Natural killer cell (primary cell): Measurements from ENCODE around the gene CLINT1. TPM values are rescaled to one million over a fixed set of nuclear protein-coding genes. Genes with fewer than 3 reads are reported as not detected.

Experiments used
- ATAC-seq, 3 donors: fragments of 150-1000 bp in 2 of 3; fragments of 200-7000 bp in 1 of 3; cut with Tn5 transposase; 1 replicate in 1 of 3; 2 replicates in 2 of 3; pipeline ENCODE4 v1.10.0; 2021; ENCODE audit warnings: mild to moderate bottlenecking in 2 of 3, moderate library complexity in 2 of 3
- DNase-seq, 2 donors: peaks; one replicate each; pipeline versions ENCODE4 v3.0.0 to v3.0.0-alpha.2; 2013 to 2021; ENCODE audit warnings: mixed read lengths in 1 of 2
- H3K27ac ChIP-seq: one replicate; pipeline ENCODE4 v1.5.1; 2013; ENCODE audit warnings: mild to moderate bottlenecking, low read length
- H3K27me3 ChIP-seq: one replicate; pipeline ENCODE4 v1.6.1; 2013; ENCODE audit warnings: low read length; ENCODE audit not compliant: control insufficient read depth, insufficient read depth
- H3K36me3 ChIP-seq: one replicate; pipeline ENCODE4 v1.6.1; 2013; ENCODE audit warnings: low read length; ENCODE audit not compliant: control insufficient read depth, insufficient read depth
- H3K4me1 ChIP-seq: one replicate; pipeline ENCODE4 v1.6.1; 2013; ENCODE audit warnings: low read length; ENCODE audit not compliant: control insufficient read depth, insufficient read depth
- H3K4me3 ChIP-seq: one replicate; pipeline ENCODE4 v1.5.1; 2013; ENCODE audit warnings: low read length
- H3K9me3 ChIP-seq: one replicate; pipeline ENCODE4 v1.6.1; 2013; ENCODE audit warnings: low read length; ENCODE audit not compliant: control insufficient read depth, insufficient read depth
- H3K27ac Mint-ChIP-seq, 2 donors: one replicate each; pipeline ENCODE4 v1.8.0; 2022; ENCODE audit warnings: mild to moderate bottlenecking in 2 of 2, mixed read lengths in 2 of 2, moderate library complexity in 1 of 2
- H3K27me3 Mint-ChIP-seq, 2 donors: one replicate each; pipeline ENCODE4 v1.8.0; 2022; ENCODE audit warnings: low read depth in 2 of 2, mixed read lengths in 2 of 2
- H3K36me3 Mint-ChIP-seq: one replicate; pipeline ENCODE4 v1.8.0; 2022; ENCODE audit warnings: mixed read lengths
- H3K4me1 Mint-ChIP-seq, 2 donors: one replicate each; pipeline ENCODE4 v1.8.0; 2022; ENCODE audit warnings: mixed read lengths in 2 of 2
- H3K4me3 Mint-ChIP-seq: one replicate; pipeline ENCODE4 v1.8.0; 2022; ENCODE audit warnings: mild to moderate bottlenecking, moderate library complexity, mixed read lengths
- H3K9me3 Mint-ChIP-seq, 2 donors: one replicate each; pipeline ENCODE4 v1.8.0; 2022; ENCODE audit warnings: mixed read lengths in 2 of 2
- WGBS: methylation state at CpG from one replicate; pipeline ENCODE4 v1.1.7; 2013; ENCODE audit warnings: missing lambda C conversion rate; ENCODE audit not compliant: insufficient coverage; 5-methylcytosine and 5-hydroxymethylcytosine counted together
- intact Hi-C: fragments of 100-400 bp; cut with micrococcal nuclease; formaldehyde crosslinking; loops from one replicate; pipeline ENCODE4 v1.14.2; 2022
- total RNA-seq, 4 donors: library from RNA; stranded (reverse); fragments of 120-200 nt in 1 of 4; gene quantifications; one replicate each; pipeline versions ENCODE4 v1.2.3 to v1.2.4, GENCODE V29; 2013 to 2022
- TF ChIP-seq, protein P1 (sequence below): fragments of 200-600 bp; IDR thresholded peaks from one replicate; pipeline ENCODE4 v1.8.0; 2022; ENCODE audit warnings: antibody characterized with exemption

CLINT1 gene
- total RNA-seq, 3 donors from 2014 or later (not counting 1 experiment from before 2014, with no cell fraction given): 111 to 156 (median 132) TPM

DNA sequence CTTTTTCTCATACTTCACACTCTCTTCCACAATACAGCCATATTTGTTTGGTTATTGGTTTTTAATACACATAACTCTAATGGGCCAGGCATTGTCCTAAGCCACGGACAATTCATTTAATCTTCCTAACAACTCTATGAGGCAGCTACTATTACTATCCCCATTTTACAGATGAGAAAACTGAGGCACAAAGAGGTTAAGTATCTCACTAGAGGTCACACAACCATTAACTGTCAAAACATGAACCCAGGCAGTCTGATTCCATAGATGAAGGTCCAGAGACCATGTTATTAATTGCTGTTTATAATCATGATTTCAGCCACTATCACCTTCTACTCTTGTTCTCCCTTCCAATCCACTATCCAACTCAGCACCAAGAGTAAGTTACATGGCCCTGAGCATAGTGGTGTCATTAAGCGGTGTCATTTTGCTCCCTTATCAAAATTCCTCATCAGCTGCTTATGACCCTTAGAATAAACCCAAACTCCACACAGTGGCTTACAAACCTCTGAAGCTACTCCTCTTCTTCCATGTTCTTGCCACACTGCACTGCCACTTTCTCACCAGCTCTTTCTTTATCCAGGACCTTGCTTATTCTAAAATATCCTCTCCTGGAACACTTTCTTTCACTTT lies 22.7 kb downstream of the CLINT1 start:
- H3K4me1 ChIP-seq: peaks cover 3% of the 10 kb centered on the region
- 94% methylated on average over 2 of the region's 2 CpGs for WGBS
- DNase-seq (no peak), ATAC-seq (no peak)
- Mint-ChIP-seq H3K36me3 (no peaks in the 10 kb centered on the region), H3K27ac (peak overlapping the region; percentile 3 to 31), H3K4me3 (no peak overlapping the region), H3K9me3 (no peaks in the 10 kb centered on the region), H3K27me3 (no peaks in the 10 kb centered on the region), H3K4me1 (peaks cover 51 to 59% of the 10 kb centered on the region in 2 donors)
- no peaks in the 10 kb centered on the region for H3K9me3 ChIP-seq
- no peak overlapping the region for H3K4me3 ChIP-seq
- H3K36me3 ChIP-seq: no peaks in the 10 kb centered on the region
- H3K27me3 ChIP-seq: no peaks in the 10 kb centered on the region
- intact Hi-C loops: no loop called here
- no peak overlapping the region for H3K27ac ChIP-seq
- TF ChIP-seq, protein P1, sequence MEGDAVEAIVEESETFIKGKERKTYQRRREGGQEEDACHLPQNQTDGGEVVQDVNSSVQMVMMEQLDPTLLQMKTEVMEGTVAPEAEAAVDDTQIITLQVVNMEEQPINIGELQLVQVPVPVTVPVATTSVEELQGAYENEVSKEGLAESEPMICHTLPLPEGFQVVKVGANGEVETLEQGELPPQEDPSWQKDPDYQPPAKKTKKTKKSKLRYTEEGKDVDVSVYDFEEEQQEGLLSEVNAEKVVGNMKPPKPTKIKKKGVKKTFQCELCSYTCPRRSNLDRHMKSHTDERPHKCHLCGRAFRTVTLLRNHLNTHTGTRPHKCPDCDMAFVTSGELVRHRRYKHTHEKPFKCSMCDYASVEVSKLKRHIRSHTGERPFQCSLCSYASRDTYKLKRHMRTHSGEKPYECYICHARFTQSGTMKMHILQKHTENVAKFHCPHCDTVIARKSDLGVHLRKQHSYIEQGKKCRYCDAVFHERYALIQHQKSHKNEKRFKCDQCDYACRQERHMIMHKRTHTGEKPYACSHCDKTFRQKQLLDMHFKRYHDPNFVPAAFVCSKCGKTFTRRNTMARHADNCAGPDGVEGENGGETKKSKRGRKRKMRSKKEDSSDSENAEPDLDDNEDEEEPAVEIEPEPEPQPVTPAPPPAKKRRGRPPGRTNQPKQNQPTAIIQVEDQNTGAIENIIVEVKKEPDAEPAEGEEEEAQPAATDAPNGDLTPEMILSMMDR: no peak

DNA sequence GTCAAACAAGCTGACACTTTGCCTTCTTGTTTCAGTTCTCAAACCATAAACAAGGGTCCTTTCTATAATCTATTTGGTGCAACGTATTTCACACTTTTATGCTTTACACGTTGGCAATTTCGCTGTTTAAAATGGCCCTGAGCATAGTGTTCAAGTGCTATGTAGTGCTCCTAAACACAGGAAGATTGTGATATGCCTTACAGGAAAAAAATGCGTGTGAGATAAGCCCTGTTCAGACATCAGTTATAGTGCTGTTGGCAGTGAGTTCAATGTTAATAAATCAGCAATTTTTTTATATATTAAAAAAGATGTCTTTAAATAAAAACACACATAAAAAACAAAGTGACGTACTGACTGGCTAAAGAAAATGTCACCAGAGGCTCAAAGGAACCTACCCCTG lies 23.9 kb downstream of the CLINT1 start:
- intact Hi-C loops: no loop called here
- Histone ChIP-seq H3K4me3 (no peak overlapping the region), H3K27ac (no peak overlapping the region), H3K27me3 (no peaks in the 10 kb centered on the region), H3K9me3 (no peaks in the 10 kb centered on the region), H3K36me3 (no peaks in the 10 kb centered on the region), H3K4me1 (peaks cover 3% of the 10 kb centered on the region)
- no peaks in the 10 kb centered on the region for H3K27me3 Mint-ChIP-seq
- DNase-seq (no peak), ATAC-seq (no peak)
- H3K9me3 Mint-ChIP-seq: no peaks in the 10 kb centered on the region
- H3K27ac Mint-ChIP-seq: peak overlapping the region; percentile 17 to 41
- H3K36me3 Mint-ChIP-seq: no peaks in the 10 kb centered on the region
- H3K4me1 Mint-ChIP-seq: peaks cover 46 to 50% of the 10 kb centered on the region in 2 donors
- WGBS: 50% methylated on average over 5 of the region's 5 CpGs
- TF ChIP-seq, protein P1: no peak
- no peak overlapping the region for H3K4me3 Mint-ChIP-seq

DNA sequence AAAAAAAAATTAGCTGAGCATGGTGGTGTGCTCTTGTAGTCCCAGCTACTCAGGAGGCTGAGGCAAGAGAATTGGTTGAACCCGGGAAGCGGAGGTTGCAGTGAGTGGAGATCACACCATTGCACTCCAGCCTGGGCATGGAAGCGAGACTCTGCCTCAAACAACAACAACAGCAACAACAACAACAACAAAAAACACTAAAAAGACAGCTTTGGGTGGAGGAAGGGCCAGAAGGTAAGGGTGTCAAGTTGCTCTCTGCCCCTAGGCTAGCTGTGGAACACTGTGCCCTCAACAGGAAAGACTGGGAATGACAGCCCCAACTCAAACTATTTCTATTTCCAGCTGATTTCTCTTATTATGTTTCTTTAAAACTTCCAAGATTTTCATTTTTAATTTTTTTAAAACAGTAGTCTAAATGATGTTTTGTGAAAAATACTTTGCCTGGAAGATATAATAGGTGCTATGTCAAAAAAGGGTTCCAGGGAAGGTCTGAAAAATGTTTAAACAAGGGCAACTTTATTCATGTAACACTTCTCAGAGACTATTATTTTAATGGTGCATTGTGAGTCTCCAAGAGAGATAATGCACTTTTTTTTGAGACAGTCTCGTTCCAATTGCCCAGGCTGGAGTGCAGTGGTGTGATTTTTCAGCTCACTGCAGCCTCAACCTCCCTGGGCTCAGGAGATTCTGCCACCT lies 29.9 kb downstream of the CLINT1 start:
- Mint-ChIP-seq H3K27me3 (no peaks in the 10 kb centered on the region), H3K27ac (peak overlapping the region; percentile 80 to 85), H3K4me1 (peaks cover 44 to 46% of the 10 kb centered on the region in 2 donors), H3K4me3 (no peak overlapping the region), H3K9me3 (no peaks in the 10 kb centered on the region), H3K36me3 (no peaks in the 10 kb centered on the region)
- Histone ChIP-seq H3K4me1 (peaks cover 10% of the 10 kb centered on the region), H3K9me3 (no peaks in the 10 kb centered on the region), H3K27me3 (no peaks in the 10 kb centered on the region), H3K36me3 (no peaks in the 10 kb centered on the region), H3K27ac (no peak overlapping the region), H3K4me3 (no peak overlapping the region)
- WGBS: 93% methylated on average over 3 of the region's 4 CpGs
- DNase-seq (peak in 1 of 2 donors; percentile 31), ATAC-seq (peak; percentile 56 to 68 (median 62))
- intact Hi-C loops: no loop called here
- TF ChIP-seq, protein P1: no peak
